ENCODE results near the gene KIF4A.
"Not testable (repeated sequence)": the region's sequence is repeated elsewhere in the genome, so short reads cannot be mapped to it uniquely, and the experiment has no call there.

The KIF4A gene

GRCh38 chrX:70400181-70400580 is 110.3 kb downstream of the KIF4A start:
- not testable (repeated sequence) for DNase-seq

- no peak for DNase-seq
Measured at GRCh38 chrX:70402721-70403120, 112.8 kb downstream of the KIF4A start.

GRCh38 chrX:70405003-70405402 is 115.1 kb downstream of the KIF4A start:
- no peak for DNase-seq

GRCh38 chrX:70410921-70411320 is 121.0 kb downstream of the KIF4A start:
- no peak for DNase-seq

GRCh38 chrX:70411475-70411874 is 121.6 kb downstream of the KIF4A start:
- no peak for DNase-seq

- DNase-seq, result no peak
Measured at GRCh38 chrX:70421618-70422017, 131.7 kb downstream of the KIF4A start.

- peak; percentile 10 for DNase-seq
Measured at GRCh38 chrX:70422851-70423341, 133.0 kb downstream of the KIF4A start, which contains the start of gene GDPD2. Gene GDPD2, plus strand, starts transcription at chrX:70423314. Its CDS starts 1,671 bp downstream, at chrX:70424985.

GRCh38 chrX:70423936-70424675 is 134.2 kb downstream of the KIF4A start:
- DNase-seq, result no peak

- no peak for DNase-seq
Measured at GRCh38 chrX:70424801-70425200, 134.9 kb downstream of the KIF4A start.

GRCh38 chrX:70426286-70427278 is 136.7 kb downstream of the KIF4A start:
- no peak for DNase-seq

GRCh38 chrX:70427365-70427764 is 137.5 kb downstream of the KIF4A start:
- no peak for DNase-seq

- no peak for DNase-seq
Measured at GRCh38 chrX:70429759-70430158, 139.9 kb downstream of the KIF4A start.

- no peak for DNase-seq
Measured at GRCh38 chrX:70432936-70433847, 143.3 kb downstream of the KIF4A start.

- peak; percentile 75 for DNase-seq
Measured at GRCh38 chrX:70433848-70434351, 144.0 kb downstream of the KIF4A start.

GRCh38 chrX:70434352-70434866 is 144.5 kb downstream of the KIF4A start:
- peak; percentile 79 for DNase-seq

- no peak for DNase-seq
Measured at GRCh38 chrX:70434914-70435586, 145.1 kb downstream of the KIF4A start.

GRCh38 chrX:70436343-70436742 is 146.4 kb downstream of the KIF4A start:
- peak; percentile 8 for DNase-seq

- DNase-seq, result no peak
Measured at GRCh38 chrX:70437011-70437410, 147.1 kb downstream of the KIF4A start.

GRCh38 chrX:70437921-70438665 is 148.2 kb downstream of the KIF4A start:
- DNase-seq, result no peak

GRCh38 chrX:70439016-70439415 is 149.1 kb downstream of the KIF4A start:
- peak; percentile 22 for DNase-seq

GRCh38 chrX:70442224-70442623 is 152.3 kb downstream of the KIF4A start:
- DNase-seq, result no peak

Data from activated CD4-positive, alpha-beta T cell treated with anti-CD3 and anti-CD28 coated beads, Interleukin-2, Interleukin-6, amounts not matched to agents 100 ng/mL and 50 ng/mL, durations not matched to agents 16 hours and 8 hours (primary cell).